ENCODE measurements around the gene ATP9A.
"Not testable (repeated sequence)": the region's sequence is repeated elsewhere in the genome, so short reads cannot be mapped to it uniquely, and the experiment has no call there.

Gene ATP9A

DNA sequence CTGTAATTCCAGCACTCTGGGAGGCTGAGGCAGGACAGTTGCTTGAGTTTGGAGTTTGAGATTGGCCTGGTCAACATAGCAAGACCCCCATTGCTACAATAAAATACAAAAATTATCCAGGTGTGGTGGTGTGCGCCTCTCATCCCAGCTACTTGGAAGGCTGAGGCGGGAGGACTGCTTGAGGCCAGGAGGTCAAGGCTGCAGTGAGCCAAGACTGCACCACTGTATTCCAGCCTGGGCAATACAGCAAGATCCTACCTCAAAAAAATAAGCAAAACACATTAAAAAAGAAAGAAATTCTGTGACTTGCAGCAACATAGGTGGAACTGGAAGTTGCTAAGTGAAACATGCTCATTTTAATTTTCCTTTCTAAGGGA is 119.6 kb downstream of the ATP9A start:
- no peak for DNase-seq

DNA sequence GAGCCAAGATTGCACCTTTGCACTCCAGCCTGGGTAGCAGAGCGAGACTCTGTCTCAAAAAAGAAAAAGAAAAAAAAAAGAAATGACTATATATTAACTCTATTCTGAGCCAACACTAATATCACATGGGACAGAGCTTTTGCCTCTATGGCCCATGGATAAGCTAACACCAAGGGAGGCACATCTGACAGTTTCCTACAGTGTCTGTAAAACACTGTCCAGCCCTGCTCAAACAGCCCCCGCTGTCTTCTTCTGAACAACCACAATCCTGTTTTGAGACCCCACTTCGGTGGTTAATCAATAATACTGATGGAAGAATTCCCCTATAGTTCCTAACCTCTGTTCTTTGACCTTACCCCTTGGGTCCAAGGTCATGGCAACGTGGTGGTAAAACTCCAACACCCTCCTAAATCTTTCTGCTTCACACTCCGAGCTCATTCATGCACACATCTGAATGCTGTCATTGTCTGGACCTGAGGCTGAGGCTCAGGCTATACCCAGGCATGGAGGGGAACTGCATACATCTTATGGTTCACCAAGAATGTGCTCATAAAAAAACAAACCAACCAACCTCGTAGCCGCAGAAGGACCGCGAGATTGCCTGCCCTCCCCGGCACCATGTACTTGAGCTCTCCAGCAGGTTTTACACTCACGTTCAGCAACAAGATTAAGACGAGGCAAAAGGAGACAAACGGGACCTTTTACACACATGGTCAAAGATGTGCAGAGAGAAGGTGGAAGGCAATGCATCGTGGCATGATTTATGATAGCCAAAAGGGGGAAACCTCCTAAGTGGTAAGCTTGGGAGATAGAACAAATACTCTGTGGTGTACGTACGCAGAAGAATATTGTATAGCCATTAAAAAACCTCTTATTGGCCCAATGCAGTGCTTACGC is 120.3 kb downstream of the ATP9A start:
- no peak for DNase-seq

DNA sequence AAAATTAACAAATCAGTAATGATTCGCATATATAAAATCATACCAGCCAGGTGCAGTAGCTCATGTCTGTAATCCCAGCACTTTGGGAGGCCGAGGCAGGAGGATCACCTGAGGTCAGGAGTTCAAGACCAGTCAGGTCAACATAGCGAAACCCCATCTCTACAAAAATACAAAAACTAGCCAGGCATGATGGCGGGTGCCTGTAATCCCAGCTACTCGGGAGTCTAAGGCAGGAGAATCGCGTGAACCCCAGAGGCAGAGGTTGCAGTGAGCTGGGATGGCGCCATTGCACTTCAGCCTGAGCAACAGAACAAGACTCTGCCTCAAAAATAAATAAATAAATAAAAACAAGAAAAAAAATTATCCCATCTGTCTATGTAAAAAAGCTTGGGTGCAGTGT is 124.4 kb downstream of the ATP9A start:
- not testable (repeated sequence) for DNase-seq

DNA sequence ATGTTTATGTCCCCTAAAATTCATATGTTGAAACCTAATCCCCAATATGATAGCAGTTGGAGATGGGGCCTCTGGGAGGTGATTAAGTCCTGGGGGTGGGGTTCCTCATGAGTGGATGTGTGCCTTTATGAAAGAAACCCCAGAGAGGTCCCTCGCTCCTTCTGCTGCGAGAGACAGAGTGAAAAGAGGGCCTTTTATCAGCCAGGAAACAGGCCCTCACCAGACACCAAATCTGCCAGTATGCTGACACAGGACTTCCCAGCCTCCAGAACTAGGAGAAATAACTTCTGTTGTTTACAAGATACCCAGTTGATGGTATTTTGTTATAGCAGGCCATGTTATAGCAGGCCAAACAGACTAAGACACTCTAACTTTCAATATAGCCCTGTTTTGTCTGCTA is 124.8 kb downstream of the ATP9A start:
- no peak for DNase-seq

DNA sequence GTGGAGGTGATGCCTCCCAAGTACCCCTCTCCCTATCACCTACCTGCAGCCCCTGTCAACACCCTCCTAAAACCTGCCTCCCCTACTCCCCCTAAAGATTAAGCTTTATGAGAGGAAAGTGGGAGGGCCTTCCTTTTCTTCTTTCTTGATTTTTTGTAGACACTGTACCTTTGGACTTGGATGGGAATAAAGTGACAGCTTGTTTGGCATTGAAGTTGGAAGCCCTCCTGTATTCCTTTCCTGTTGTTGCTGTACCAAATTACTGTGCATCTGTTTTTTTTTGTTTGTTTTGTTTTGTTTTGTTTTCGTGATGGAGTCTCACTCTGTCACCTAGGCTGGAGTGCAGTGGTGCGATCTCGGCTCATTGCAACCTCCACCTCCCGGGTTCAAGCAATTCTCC is 126.3 kb downstream of the ATP9A start:
- no peak for DNase-seq

DNA sequence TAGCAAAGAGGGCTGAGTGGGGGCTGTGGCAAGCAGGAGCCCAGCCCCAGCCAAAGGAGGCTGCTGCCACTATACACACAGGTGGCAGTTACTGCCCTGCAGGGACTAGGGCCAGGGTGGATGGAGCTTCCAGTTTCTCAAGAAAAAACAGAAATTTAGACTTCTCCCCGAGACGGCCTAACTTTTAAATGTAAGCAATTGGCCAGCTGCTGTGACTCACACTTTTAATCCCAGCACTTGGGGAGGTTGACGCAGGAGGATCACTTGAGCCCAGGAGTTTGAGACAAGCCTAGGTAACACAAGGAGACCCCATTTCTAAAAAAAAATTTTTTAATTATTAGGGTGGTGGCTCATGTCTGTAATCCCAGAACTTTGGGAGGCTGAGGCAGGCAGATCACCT is 127.4 kb downstream of the ATP9A start:
- no peak for DNase-seq

DNA sequence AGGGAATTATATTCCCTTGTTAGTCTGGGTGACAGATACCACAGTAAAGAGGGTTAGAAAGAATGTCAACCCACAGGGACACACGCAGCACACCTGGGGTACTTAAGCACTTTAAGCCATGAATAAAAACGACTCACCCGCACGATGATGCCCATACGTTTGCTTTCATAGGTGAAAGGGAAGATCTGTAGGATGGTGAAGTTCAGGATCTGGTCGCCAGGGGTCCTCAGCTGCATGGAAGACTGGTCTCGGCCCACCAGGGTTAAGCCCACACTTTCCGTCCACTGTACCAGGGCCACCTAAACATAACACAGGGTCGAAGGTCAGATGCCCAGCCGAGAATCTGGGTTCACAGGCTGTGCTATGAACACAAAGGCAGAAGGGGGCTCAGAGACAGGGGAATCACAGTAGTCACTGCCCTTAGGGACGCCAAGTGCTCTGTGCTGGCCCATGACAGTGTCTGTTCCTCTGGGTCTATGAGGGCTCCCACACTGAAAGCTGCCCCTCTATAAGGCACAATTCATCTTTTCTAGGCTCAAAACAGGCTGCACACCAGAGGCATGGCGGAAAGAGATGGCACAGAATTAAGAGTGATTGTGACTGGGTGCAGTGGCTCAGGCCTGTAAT is 128.9 kb downstream of the ATP9A start:
- DNase-seq = peak; percentile 21

DNA sequence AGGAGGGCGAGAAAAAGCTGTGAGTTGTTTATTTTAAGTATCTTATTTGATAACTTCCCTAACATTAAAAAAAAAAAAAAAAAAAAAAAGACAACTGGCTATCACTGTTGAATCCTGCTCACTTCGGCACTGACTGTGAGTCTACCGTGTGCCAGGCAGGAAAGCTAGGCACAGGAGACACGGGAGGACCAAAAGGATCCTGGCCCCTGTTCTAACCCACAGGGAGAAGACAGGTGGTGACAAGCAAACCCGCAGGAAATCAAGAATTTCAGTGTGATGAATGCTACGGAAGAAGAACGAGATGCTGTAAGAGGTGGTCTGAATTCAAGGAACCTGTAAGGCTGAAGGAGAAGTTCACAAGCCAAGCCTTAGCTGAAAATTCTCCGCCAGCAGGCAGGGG is 130.9 kb downstream of the ATP9A start:
- DNase-seq = no peak

DNA sequence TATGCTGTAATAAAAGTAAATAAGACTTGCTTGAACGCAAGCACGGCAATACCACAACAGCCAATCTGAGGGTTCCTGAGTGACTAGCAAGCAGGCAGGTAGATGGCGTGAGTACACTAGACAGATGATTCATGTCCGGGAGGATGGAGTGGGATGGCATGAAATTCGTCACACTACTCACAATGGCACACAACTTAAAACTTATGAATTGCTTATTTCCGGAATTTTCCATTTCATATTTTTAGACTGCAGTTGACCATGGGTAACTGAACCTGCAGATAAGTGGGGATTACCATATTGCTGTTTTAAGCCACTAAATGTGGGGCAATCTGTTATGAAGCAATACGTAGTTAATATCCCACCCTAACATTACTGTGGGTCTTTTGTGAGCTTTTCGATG is 132.1 kb downstream of the ATP9A start:
- DNase-seq = no peak

DNA sequence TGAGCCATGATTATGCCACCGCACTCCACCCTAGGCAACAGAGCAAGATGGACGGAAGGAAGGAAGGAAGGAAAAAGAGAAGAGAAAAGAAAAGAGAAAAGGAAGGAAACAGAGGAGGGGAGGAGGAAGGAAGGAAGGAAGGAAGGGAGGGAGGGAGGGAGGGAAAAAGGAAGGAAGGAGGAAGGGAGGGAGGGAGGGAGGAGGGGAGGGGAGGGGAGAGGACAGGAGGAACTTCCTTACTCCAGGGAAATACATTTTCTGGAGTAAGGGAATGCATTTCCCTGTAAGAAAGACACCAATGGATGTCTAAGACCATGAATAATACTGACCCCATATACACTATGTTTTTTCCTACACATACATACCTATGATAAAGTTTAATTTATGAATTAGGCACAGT is 132.5 kb downstream of the ATP9A start:
- DNase-seq = no peak

DNA sequence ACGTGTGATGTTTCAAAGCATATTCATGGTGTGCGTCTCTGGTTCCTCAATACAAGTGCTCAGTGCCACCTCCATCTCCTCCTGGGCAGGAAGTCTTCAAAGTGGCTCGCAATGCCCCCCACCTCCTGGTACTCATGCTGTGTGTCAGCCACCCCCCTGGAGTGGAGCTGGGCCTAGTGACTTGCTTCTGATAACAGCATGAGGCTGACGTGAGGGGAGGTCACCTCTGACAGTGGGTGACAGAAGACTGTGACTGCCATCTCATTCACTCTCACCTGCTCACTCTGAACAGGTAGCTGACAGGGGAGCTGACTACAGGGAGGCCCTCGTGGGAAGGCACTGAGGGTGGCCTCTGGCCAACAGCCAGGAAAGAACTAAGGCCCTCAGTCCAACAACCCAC is 133.3 kb downstream of the ATP9A start:
- DNase-seq = no peak

DNA sequence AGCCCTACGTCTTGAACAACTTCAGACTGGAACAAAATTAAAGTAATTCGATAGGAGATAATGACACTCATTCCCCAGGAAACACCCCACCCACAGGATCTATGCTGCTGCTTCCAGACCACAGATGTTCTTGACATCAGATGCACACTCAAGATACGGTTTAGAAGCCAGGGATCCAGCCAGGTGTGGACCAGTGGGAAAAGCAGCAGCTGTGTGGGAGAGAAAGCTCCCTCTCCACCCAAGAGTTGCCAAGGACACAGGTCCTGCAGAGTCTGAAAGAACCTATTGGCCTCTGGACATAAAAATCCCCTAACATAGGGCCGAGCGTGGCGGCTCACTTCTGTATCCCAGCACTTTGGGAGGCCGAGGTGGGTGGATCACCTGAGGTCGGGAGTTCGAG is 133.9 kb downstream of the ATP9A start:
- DNase-seq = no peak

DNA sequence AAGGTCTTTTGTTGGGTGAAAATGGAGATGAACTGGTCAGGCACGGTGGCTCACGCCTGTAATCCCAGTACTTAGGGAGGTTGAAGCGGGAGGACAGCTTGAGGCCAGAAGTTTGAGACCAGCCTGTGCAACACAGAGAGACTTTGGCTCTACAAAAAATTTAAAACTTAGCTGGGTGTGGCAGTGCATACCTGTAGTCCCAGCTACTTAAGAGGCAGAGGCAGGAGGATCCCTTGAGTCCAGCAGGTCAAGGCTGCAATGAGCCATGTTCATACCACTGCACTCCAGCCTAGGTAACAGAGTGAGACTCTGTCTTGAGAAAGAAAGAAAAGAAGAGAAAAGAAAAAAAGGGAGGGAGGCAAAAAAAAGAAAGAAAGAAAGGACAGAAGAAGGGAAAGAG is 134.8 kb downstream of the ATP9A start:
- DNase-seq = no peak

DNA sequence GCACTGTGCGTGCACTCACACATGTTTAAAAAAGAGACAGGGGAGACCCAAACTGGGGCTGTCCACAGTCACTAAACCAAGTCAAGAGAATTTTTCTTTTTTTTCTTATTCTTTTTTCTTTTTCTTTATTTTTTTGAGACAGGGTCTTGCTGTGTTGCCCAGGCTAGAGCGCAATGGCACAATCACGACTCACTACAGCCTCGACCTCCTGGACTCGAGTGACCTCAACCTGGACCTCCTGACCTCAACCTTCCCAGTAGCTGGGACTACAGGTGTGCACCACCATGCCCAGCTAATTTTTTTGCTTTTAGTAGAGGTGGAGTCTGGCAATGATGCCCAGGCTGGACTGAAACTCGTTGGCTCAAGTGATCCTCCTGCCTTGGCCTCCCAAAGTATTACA is 136.2 kb downstream of the ATP9A start:
- no peak for DNase-seq

DNA sequence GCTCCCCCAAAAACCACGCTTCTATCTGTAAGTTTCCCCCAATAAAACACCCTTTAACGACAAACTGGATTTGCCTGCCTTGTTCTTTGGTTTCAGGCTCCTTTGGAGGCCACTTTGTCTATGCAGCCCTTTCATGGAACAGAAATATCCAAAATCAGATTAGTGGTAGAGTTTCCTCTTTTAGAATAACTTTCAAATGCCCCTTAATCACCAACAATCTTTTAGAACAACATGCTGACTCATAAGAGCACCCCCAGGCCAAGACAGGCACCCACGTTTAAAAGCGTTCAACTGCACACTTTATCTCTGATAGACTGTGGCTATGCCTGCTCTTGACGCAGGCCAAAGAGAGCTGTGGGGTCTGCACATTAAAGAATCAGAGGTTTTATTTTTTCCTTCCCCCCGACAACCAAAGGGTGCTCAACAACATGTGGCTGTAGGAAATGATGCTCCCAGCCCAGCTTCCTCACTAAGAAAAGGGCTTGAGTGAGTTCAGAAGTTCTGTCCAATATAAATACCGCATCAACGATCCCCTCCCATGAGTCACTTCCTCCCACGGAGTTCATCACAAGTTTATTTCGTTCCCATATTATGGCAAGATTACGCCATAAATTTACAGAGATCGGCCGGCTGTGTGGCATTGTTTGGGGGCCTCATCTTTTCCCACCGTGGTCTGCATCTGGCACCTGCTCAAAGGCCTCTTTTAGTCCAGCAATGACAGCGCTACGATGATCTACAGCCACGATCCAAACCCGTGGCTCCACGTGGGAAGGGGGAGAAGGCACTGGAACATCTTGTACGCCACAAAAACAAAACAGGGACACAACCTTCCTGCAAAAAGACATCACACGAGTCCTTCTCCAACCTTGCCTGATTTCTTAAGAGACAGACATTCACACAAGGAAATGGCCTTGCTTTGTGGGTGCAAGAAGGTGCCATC is 136.9 kb downstream of the ATP9A start:
- DNase-seq = no peak

DNA sequence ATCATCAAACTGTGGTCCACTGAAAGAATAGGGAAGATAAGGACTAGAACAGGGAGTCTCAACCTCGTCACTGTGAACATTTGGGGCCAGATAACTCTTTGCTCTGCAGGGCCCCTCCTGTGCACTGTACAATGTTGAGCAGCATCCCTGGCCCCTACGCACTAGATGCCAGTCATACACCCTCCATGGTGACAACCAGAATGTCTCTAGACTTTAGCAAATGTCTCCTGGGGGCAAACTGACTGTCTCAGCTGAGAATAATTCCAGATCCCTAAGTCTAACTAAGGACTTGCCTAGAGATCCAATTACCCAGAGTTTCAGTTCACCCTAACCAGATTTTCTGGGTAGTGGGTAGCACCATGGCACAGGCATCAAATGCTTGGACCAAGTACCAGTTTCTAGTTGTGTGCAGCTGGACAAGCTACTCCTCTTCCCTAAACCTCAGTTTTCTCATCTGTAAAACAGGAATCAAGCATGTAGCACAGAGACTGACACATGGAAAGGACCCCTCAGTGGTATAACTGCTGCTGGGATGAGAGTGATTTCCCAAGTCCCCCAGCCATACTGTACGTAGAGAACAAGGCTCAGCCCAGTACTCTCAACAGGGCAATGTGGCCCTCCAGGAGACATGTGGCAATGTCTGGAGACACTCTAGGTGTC is 138.7 kb downstream of the ATP9A start:
- no peak for DNase-seq

DNA sequence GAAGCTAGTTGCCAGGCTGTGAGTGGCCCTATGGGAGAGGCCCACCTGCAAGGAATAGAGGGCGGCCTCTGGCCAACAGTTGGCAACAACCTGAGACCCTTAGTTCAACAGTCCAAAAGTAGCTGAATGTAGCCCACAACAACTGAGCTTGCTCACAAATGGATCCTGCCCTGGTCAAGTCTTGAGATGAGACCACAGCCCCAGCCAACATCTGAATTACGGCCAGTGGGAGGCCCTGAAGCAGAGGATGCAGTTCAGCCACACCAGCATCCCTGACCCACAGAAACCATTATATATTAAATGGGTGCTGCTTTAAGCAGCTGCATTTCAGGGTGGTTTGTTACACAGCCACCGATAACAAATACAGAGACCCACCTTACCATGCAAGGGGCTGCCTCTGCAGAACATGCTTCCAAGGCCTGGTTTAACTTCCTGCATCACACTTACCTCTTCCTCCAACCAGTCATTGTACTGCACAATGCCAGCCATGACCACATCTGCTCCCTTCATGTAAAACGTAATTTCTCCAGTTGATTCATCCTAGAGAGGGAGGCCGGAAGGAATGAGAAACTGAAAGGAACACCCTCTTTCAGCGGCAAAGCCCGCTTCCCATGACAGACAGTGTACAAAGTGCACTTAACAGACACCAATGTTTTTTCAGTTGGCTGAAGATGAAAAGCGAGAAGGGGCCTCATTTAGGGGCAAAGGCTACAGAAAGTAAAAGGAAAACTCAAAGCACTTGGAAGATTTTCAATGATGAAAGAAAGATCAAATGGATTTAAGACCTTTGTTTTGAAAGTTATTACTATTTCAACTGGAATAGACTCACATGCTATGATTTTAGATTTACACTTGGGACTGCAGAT is 139.4 kb downstream of the ATP9A start:
- DNase-seq = no peak

DNA sequence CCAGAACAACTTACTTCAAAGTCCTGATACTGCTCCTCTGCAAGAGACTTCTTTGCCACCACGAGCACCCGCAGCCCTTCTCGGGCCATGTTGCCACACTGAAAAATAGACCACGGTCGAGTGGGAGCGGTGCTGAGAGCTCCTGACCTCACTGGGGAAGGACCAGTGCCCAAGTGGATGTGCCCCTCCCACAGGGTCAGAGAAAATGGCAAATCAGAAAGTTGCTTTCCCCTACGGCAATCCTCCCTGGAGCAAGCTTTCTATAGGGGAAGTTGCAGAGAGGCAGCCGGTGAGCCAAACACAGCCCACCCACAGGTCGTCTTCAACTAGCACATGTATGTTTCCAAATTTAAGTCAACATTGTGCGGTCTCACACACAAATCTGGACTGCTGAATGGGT is 140.6 kb downstream of the ATP9A start:
- DNase-seq = no peak

DNA sequence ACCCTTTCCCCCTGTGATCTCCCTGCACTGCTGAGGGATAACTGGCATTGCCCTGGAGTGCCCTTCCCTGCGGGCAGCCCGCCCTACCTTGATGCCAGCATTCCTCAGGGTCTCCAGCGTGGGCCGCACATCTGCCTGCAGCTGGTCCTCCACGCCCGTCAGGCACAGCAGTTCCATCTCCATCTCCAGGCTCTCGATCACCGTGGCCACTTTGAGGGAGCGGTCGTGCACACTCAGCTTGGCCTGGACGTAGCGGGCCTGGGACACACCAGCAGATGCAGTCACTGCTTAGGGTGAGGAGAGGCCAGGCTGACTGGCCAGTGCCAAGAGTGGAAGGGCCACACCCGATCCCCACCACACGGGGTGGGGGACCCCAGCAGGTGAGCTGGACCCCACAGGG is 143.1 kb downstream of the ATP9A start:
- no peak for DNase-seq

DNA sequence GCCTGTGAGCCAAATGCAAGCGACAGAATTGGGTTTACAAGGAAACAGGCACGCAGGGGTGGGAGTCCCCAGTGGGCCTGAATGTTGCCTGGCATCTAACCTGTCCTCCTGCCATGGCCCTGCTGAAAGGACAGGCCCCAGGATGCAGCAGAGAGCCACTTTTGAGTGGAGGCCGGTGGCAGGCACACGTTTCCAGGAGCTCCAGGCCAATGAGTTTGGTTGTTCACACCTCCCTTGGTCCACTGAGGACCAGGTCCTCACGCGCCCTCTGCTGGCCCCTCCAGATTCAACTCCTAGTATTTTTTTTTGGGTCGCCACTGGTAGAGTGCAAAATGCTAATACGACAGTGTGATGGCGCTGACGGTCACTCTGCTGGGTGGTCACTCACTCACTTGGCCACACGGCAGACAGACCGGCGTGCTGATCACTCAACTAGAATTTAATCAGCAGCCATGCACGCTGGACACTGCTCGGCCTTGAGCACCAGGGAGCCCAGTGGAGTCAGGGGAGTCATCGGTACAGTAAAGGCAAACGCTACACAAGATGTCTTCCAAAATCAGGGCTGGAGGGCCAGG is 143.9 kb downstream of the ATP9A start:
- peak; percentile 44 for DNase-seq

DNA sequence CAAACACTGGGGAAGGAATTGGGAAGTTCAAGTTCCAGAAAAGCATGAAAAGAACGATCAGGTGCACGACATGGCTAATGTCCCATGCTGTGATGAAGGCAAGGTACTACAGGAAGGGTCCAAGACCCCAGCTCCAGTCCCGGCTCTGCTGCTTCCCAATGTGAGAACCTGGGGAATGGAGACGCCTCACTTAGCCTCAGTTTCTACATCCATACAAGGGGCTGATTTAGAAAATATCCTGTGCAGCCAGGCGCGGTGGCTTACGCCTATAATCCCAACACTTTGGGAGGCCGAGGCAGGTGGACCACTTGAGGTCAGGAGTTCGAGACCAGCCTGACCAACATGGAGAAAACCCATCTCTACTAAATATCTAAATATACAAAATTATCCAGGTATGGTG is 144.9 kb downstream of the ATP9A start:
- DNase-seq = no peak
